Measurements from ENCODE around the gene SDE2.

- TF ChIP-seq EZH2 (IDR thresholded peaks at IDR 0.05; ENCODE audit: borderline replicate concordance, insufficient read depth, low read depth, low read length, poor library complexity, severe bottlenecking) = no peak
- no peak for TF ChIP-seq CTCF (IDR thresholded peaks at IDR 0.05)
These were observed 34.8 kb upstream of the SDE2 start for GRCh38 chr1:226033991-226034390.

Measured in B cell (primary cell).